Lung (tissue), 12 donors: ENCODE results near the gene PEX16. TPM values are rescaled to one million over a fixed set of nuclear protein-coding genes. Genes with fewer than 3 reads are reported as not detected.

Experiments used
- ATAC-seq: fragments of 200-7000 bp; cut with Tn5 transposase; one replicate; pipeline ENCODE4 v1.9.1; 2020; ENCODE audit warnings: moderate number of reproducible peaks; ENCODE audit not compliant: insufficient read depth, low FRiP score
- DNase-seq, 3 donors: peaks; one replicate each; pipeline ENCODE4 v3.0.0-alpha.2; 2013 to 2017
- H3K27ac ChIP-seq, 2 donors: one replicate each; pipeline ENCODE4 v1.5.1; 2013; ENCODE audit warnings: mild to moderate bottlenecking in 2 of 2, moderate library complexity in 2 of 2, control low read depth in 1 of 2, inconsistent platforms in 1 of 2, low read depth in 1 of 2, low read length in 1 of 2
- H3K27me3 ChIP-seq, 3 donors: one replicate each; pipeline ENCODE4 v1.5.1; 2013; ENCODE audit warnings: low read length in 2 of 3; ENCODE audit not compliant: control insufficient read depth in 3 of 3, insufficient read depth in 3 of 3
- H3K36me3 ChIP-seq, 4 donors: one replicate each; pipeline ENCODE4 v1.5.1; 2013; ENCODE audit warnings: low read length in 4 of 4, mild to moderate bottlenecking in 1 of 4, moderate library complexity in 1 of 4; ENCODE audit not compliant: control insufficient read depth in 4 of 4, insufficient read depth in 4 of 4
- H3K4me1 ChIP-seq, 5 donors: one replicate each; pipeline ENCODE4 v1.5.1; 2013; ENCODE audit warnings: low read length in 5 of 5, mild to moderate bottlenecking in 2 of 5, moderate library complexity in 1 of 5; ENCODE audit not compliant: control insufficient read depth in 5 of 5, insufficient read depth in 5 of 5
- H3K4me3 ChIP-seq: one replicate; pipeline ENCODE4 v1.5.1; 2013; ENCODE audit warnings: mild to moderate bottlenecking, control low read depth, moderate library complexity
- H3K9ac ChIP-seq, 2 donors: one replicate each; pipeline ENCODE4 v1.5.1; 2013; ENCODE audit warnings: low read length in 2 of 2, control low read depth in 1 of 2; ENCODE audit not compliant: insufficient read depth in 1 of 2
- H3K9me3 ChIP-seq, 4 donors: one replicate each; pipeline ENCODE4 v1.5.1; 2013; ENCODE audit warnings: low read length in 3 of 4, mild to moderate bottlenecking in 1 of 4, moderate library complexity in 1 of 4; ENCODE audit not compliant: control insufficient read depth in 4 of 4, insufficient read depth in 3 of 4
- WGBS, 2 donors: extraction: QIAGEN DNeasy Blood & Tissue Kit; methylation state at CpG; one replicate each; pipeline ENCODE4 v1.1.7; 2013; 5-methylcytosine and 5-hydroxymethylcytosine counted together
- polyA plus RNA-seq, 2 donors: library from polyadenylated mRNA; stranded (reverse); fragments of 200-250 nt; gene quantifications; one replicate each; pipeline ENCODE4 v1.2.1, GENCODE V29; 2013
- total RNA-seq, 2 donors: library from RNA; depleted of rRNA in 1 of 2; stranded (reverse); fragments of >200 nt in 1 of 2; gene quantifications; one replicate each; pipeline ENCODE4 v1.2.1, GENCODE V29; 2014 to 2021
- TF ChIP-seq, protein P1 (sequence below): IDR thresholded peaks from 2 replicates; pipeline ENCODE4 v1.5.1; 2012; ENCODE audit warnings: mild to moderate bottlenecking; ENCODE audit errors: control extremely low read depth, extremely low read depth
- donor health status: control.
- donor health status: control.
- donor health status: Bipolar disorder and iron deficiency.
- donor health status: healthy.
- donor health status: DM: yes; HTN: yes; CAD: no.

PEX16 gene
- total and polyA plus RNA-seq, 4 donors: 14.2 to 38.2 (median 35.8) TPM

DNA sequence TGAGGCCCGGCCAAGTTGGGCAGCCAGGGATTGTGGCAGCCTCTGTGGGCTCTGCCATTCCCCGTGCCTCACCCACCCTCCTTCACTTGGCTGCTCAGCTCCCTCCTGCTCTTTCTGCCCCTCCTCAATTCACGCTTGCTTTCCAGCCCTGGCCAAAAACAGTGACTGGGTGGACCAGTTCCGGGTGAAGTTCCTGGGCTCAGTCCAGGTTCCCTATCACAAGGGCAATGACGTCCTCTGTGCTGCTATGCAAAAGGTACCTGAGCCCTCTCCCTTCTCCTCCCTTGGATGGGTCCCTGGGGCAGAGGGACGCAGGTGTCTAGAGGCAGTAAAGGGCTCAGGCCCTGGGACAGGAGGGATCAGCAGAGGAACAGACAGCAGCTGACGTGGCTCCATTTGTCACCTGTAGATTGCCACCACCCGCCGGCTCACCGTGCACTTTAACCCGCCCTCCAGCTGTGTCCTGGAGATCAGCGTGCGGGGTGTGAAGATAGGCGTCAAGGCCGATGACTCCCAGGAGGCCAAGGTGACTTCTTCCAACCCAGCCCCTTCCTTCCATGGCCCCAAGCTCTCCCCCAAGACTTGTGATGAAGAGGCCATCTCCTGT is 13.3 kb downstream of the PEX16 start:
- H3K4me1 ChIP-seq: peaks cover 0 to 27% (median 6%) of the 10 kb centered on the region in 5 donors

DNA sequence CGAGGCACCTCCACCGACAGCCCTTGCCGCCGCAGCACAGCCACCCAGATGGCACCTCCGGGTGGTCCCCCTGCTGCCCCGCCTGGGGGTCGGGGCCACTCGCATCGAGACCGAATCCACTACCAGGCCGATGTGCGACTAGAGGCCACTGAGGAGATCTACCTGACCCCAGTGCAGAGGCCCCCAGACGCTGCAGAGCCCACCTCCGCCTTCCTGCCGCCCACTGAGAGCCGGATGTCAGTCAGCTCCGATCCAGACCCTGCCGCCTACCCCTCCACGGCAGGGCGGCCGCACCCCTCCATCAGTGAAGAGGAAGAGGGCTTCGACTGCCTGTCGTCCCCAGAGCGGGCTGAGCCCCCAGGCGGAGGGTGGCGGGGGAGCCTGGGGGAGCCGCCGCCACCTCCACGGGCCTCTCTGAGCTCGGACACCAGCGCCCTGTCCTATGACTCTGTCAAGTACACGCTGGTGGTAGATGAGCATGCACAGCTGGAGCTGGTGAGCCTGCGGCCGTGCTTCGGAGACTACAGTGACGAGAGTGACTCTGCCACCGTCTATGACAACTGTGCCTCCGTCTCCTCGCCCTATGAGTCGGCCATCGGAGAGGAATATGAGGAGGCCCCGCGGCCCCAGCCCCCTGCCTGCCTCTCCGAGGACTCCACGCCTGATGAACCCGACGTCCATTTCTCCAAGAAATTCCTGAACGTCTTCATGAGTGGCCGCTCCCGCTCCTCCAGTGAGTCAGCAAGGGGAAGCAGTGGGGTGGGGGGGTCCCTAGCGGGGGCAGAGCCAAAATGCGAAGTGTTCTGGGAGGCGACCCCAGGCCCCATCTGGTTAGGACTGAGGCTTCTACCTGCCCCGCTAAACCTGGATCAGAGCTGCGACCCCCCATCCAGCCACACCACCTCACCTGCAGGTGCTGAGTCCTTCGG is 15.0 kb downstream of the PEX16 start:
- TF ChIP-seq, protein P1, sequence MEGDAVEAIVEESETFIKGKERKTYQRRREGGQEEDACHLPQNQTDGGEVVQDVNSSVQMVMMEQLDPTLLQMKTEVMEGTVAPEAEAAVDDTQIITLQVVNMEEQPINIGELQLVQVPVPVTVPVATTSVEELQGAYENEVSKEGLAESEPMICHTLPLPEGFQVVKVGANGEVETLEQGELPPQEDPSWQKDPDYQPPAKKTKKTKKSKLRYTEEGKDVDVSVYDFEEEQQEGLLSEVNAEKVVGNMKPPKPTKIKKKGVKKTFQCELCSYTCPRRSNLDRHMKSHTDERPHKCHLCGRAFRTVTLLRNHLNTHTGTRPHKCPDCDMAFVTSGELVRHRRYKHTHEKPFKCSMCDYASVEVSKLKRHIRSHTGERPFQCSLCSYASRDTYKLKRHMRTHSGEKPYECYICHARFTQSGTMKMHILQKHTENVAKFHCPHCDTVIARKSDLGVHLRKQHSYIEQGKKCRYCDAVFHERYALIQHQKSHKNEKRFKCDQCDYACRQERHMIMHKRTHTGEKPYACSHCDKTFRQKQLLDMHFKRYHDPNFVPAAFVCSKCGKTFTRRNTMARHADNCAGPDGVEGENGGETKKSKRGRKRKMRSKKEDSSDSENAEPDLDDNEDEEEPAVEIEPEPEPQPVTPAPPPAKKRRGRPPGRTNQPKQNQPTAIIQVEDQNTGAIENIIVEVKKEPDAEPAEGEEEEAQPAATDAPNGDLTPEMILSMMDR: no peak
- peak; percentile 27 to 49 (median 30) for DNase-seq
- 91 to 92% methylated on average over 56 of the region's 56 CpGs for WGBS, 2 donors
- Histone ChIP-seq H3K27me3 (peaks cover 0 to 2% (median 0%) of the 10 kb centered on the region in 3 donors), H3K9me3 (no peaks in the 10 kb centered on the region), H3K4me3 (no peak overlapping the region), H3K36me3 (peaks cover 0 to 6% (median 1%) of the 10 kb centered on the region in 4 donors), H3K9ac (no peak overlapping the region), H3K4me1 (peaks cover 4 to 25% (median 10%) of the 10 kb centered on the region in 5 donors), H3K27ac (no peak overlapping the region)
- no peak for ATAC-seq

More for the DNA sequence above, 13.3 kb downstream of the PEX16 start:
- WGBS, 2 donors: 85 to 86% methylated on average over 15 of the region's 15 CpGs
- H3K36me3 ChIP-seq: peaks cover 0 to 9% (median 3%) of the 10 kb centered on the region in 4 donors
- H3K9me3 ChIP-seq: no peaks in the 10 kb centered on the region
- DNase-seq: no peak
- no peaks in the 10 kb centered on the region for H3K27me3 ChIP-seq
- TF ChIP-seq, protein P1: no peak
- no peak overlapping the region for H3K9ac ChIP-seq
- no peak overlapping the region for H3K27ac ChIP-seq
- no peak overlapping the region for H3K4me3 ChIP-seq
- no peak for ATAC-seq

DNA sequence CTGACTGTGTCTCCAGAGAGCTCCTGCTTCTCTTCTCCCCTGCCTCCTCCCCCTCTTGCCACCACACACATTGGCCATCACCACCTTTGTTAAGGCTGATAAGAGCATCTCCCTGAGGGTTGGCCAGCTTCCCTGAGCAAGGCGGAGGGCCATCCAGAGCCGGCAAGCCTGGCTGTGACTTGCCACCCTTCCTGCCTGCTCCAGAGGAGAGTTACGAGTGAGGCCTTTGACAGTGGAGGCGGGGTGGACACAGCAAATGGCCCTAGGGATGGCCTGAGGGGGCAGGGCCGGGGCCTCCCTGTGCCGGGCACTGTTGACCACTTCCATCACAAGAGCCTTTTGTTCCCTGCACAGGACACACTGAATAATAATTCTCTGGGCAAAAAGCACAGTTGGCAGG is 16.1 kb downstream of the PEX16 start:
- Histone ChIP-seq H3K27me3 (peaks cover 0 to 2% (median 0%) of the 10 kb centered on the region in 3 donors), H3K36me3 (peaks cover 0 to 6% (median 1%) of the 10 kb centered on the region in 4 donors), H3K4me3 (no peak overlapping the region), H3K9ac (no peak overlapping the region), H3K27ac (no peak overlapping the region), H3K4me1 (peaks cover 4 to 27% (median 10%) of the 10 kb centered on the region in 5 donors), H3K9me3 (no peaks in the 10 kb centered on the region)
- 84 to 85% methylated on average over 6 of the region's 6 CpGs for WGBS, 2 donors
- TF ChIP-seq, protein P1: no peak
- ATAC-seq (no peak), DNase-seq (no peak)
